Skeletal muscle cell (primary cell): ENCODE data around the gene GCLC.
A peak's percentile ranks its signal among the peaks of the same experiment; 100 is the strongest.
"Not testable (repeated sequence)": the region's sequence is repeated elsewhere in the genome, so short reads cannot be mapped to it uniquely, and the experiment has no call there.

Experiments
- DNase-seq: peaks from one replicate; pipeline ENCODE4 v3.0.0-alpha.2; 2010; ENCODE audit warnings: low read depth
- H3K4me3 ChIP-seq: 2 replicates; pipeline ENCODE4 v1.5.1; 2011; ENCODE audit warnings: low read depth, mild to moderate bottlenecking, control low read depth, low read length, moderate library complexity

Gene GCLC

GRCh38 chr6:53544470-53545308, at the start of gene GCLC:
Gene GCLC, minus strand, starts transcription at chr6:53545101. Its CDS starts 456 bp downstream, at chr6:53544645.
- H3K4me3 ChIP-seq = peak within 1 kb of the TSS; percentile 85
- peak; percentile 86 for DNase-seq

- no peak overlapping the region for H3K4me3 ChIP-seq
- DNase-seq = no peak
Measured at GRCh38 chr6:53594596-53594995, 49.7 kb upstream of the GCLC start.

GRCh38 chr6:53593001-53593488, 48.1 kb upstream of the GCLC start:
- DNase-seq = peak; percentile 46
- H3K4me3 ChIP-seq = no peak overlapping the region

GRCh38 chr6:53591873-53592272, 47.0 kb upstream of the GCLC start:
- H3K4me3 ChIP-seq = no peak overlapping the region
- DNase-seq = no peak

GRCh38 chr6:53588816-53589509, 44.1 kb upstream of the GCLC start:
- H3K4me3 ChIP-seq = no peak overlapping the region
- no peak for DNase-seq

GRCh38 chr6:53587291-53587690, 42.4 kb upstream of the GCLC start:
- DNase-seq = no peak
- no peak overlapping the region for H3K4me3 ChIP-seq

GRCh38 chr6:53585208-53585900, 40.5 kb upstream of the GCLC start:
- no peak overlapping the region for H3K4me3 ChIP-seq
- no peak for DNase-seq

- H3K4me3 ChIP-seq = no peak overlapping the region
- no peak for DNase-seq
Measured at GRCh38 chr6:53584726-53585125, 39.8 kb upstream of the GCLC start.

GRCh38 chr6:53583451-53583850, 38.5 kb upstream of the GCLC start:
- no peak for DNase-seq
- H3K4me3 ChIP-seq = no peak overlapping the region

- no peak for DNase-seq
- H3K4me3 ChIP-seq = no peak overlapping the region
Measured at GRCh38 chr6:53582963-53583362, 38.1 kb upstream of the GCLC start.

- DNase-seq = no peak
- H3K4me3 ChIP-seq = no peak overlapping the region
Measured at GRCh38 chr6:53581856-53582255, 37.0 kb upstream of the GCLC start.

- H3K4me3 ChIP-seq = no peak overlapping the region
- peak; percentile 55 for DNase-seq
Measured at GRCh38 chr6:53581173-53581773, 36.4 kb upstream of the GCLC start.

GRCh38 chr6:53579338-53579737, 34.4 kb upstream of the GCLC start:
- H3K4me3 ChIP-seq = no peak overlapping the region
- DNase-seq = no peak

- H3K4me3 ChIP-seq = no peak overlapping the region
- no peak for DNase-seq
Measured at GRCh38 chr6:53578371-53578770, 33.5 kb upstream of the GCLC start.

- H3K4me3 ChIP-seq = no peak overlapping the region
- DNase-seq = no peak
Measured at GRCh38 chr6:53573299-53573698, 28.4 kb upstream of the GCLC start.

- DNase-seq, H3K4me3 ChIP-seq: not testable (repeated sequence)
Measured at GRCh38 chr6:53572379-53572778, 27.5 kb upstream of the GCLC start.

- no peak overlapping the region for H3K4me3 ChIP-seq
- no peak for DNase-seq
Measured at GRCh38 chr6:53568776-53569616, 24.1 kb upstream of the GCLC start.

- no peak for DNase-seq
- no peak overlapping the region for H3K4me3 ChIP-seq
Measured at GRCh38 chr6:53567701-53568100, 22.8 kb upstream of the GCLC start.

- no peak for DNase-seq
- H3K4me3 ChIP-seq = no peak overlapping the region
Measured at GRCh38 chr6:53566755-53567154, 21.9 kb upstream of the GCLC start.
